GM12878 (cell line): ENCODE data around the gene ASAP2. TPM values are rescaled to one million over a fixed set of nuclear protein-coding genes. Genes with fewer than 3 reads are reported as not detected.

Experiments
- ATAC-seq: fragments of 200-7000 bp; cut with Tn5 transposase; 3 replicates; pipeline ENCODE4 v1.9.1; 2020; ENCODE audit warnings: mild to moderate bottlenecking, moderate library complexity
- BruUV-seq: library from RNA; stranded (reverse); fragments of 400-500 nt; replicated peaks from 2 replicates; lab custom pipeline; 2021; lab: Mats Ljungman, UMichigan
- CTCF ChIA-PET: fragments of 300-600 bp; sonication (Branson Sonifier 250); formaldehyde crosslinking; extraction: SDS; loops from one replicate; lab custom pipeline; 2021; ENCODE audit warnings: inconsistent platforms; lab: Yijun Ruan, JAX
- POLR2A ChIA-PET: fragments of 350-600 bp; formaldehyde crosslinking; extraction: SDS; loops from one replicate; lab custom pipeline; 2021; ENCODE audit warnings: inconsistent platforms; lab: Charles Lee
- RAD21 ChIA-PET: fragments of 300-600 bp; sonication (Branson Sonifier 250); formaldehyde crosslinking; loops from one replicate; lab custom pipeline; 2023; ENCODE audit warnings: antibody characterized with exemption; ENCODE audit not compliant: unreplicated experiment; lab: Charles Lee
- SMC1A ChIA-PET: fragments of 300-600 bp; sonication (Branson Sonifier 250); formaldehyde crosslinking; loops from one replicate; lab custom pipeline; 2023; ENCODE audit not compliant: unreplicated experiment, uncharacterized antibody; lab: Charles Lee
- DNase-seq: peaks from one replicate; pipeline ENCODE4 v3.0.0-alpha.2; 2011; ENCODE audit warnings: low read depth, low spot score
- FAIRE-seq: peaks from 3 replicates; lab custom pipeline; 2011; peaks lifted over from hg19 to GRCh38; lab: Jason Lieb, UNC
- H2AFZ ChIP-seq: 2 replicates; pipeline ENCODE4 v1.6.0; 2011; ENCODE audit warnings: low read depth, low read length, control low read depth; ENCODE audit not compliant: control insufficient read depth
- H3K27ac ChIP-seq: 2 replicates; pipeline ENCODE4 v1.5.1; 2011; ENCODE audit warnings: control low read depth; ENCODE audit not compliant: control insufficient read depth, insufficient read depth
- H3K27me3 ChIP-seq, 2 experiments: replicated peaks in 1 of 2; 2 replicates each; pipeline versions ENCODE4 v1.6.0 to v1.6.1; 2011; ENCODE audit warnings: low read length in 1 of 2; ENCODE audit not compliant: control insufficient read depth in 2 of 2, insufficient read depth in 2 of 2
- H3K36me3 ChIP-seq, 2 experiments: 2 replicates each; pipeline ENCODE4 v1.5.1; 2011; ENCODE audit warnings: low read length in 1 of 2; ENCODE audit not compliant: control insufficient read depth in 2 of 2, insufficient read depth in 2 of 2
- H3K4me1 ChIP-seq: 2 replicates; pipeline ENCODE4 v1.6.1; 2011; ENCODE audit warnings: mild to moderate bottlenecking, low read length, moderate library complexity, mixed read lengths; ENCODE audit not compliant: control insufficient read depth, insufficient read depth
- H3K4me2 ChIP-seq: 2 replicates; pipeline ENCODE4 v1.6.0; 2011; ENCODE audit warnings: control low read depth; ENCODE audit not compliant: control insufficient read depth, insufficient read depth
- H3K4me3 ChIP-seq: fragments of 200-600 bp; sonication (generic); 2 replicates; pipeline ENCODE4 v1.5.1; 2016
- H3K79me2 ChIP-seq: 2 replicates; pipeline ENCODE4 v1.6.0; 2011; ENCODE audit warnings: low read length; ENCODE audit not compliant: control insufficient read depth, insufficient read depth
- H3K9ac ChIP-seq: 2 replicates; pipeline ENCODE4 v1.8.0; 2011; ENCODE audit warnings: low read length, control low read depth, mixed read lengths; ENCODE audit not compliant: control insufficient read depth, insufficient read depth
- H3K9me3 ChIP-seq: replicated peaks from 3 replicates; pipeline ENCODE4 v1.5.1; 2011; ENCODE audit warnings: mild to moderate bottlenecking, low read length; ENCODE audit not compliant: control insufficient read depth, insufficient read depth
- H4K20me1 ChIP-seq: 2 replicates; pipeline ENCODE4 v1.6.0; 2011; ENCODE audit not compliant: control insufficient read depth, insufficient read depth
- BACH1 ChIP-seq: fragments of 450-650 bp; IDR thresholded peaks from 2 replicates; pipeline ENCODE4 v1.6.1; 2017; ENCODE audit warnings: mild to moderate bottlenecking, borderline replicate concordance
- BCL3 ChIP-seq: IDR thresholded peaks from 2 replicates; pipeline ENCODE4 v1.6.1; 2011; ENCODE audit warnings: borderline replicate concordance, low read depth, mild to moderate bottlenecking, moderate library complexity, low read length; ENCODE audit not compliant: insufficient read depth, poor library complexity, severe bottlenecking
- BRCA1 ChIP-seq: IDR thresholded peaks from 2 replicates; pipeline ENCODE4 v1.6.1; 2011; ENCODE audit warnings: low read depth, low read length, improper control_type of control experiment
- CEBPZ ChIP-seq: fragments of 150-350 bp; IDR thresholded peaks from 2 replicates; pipeline ENCODE4 v1.6.1; 2016; ENCODE audit warnings: low read depth, low read length
- MTA3 ChIP-seq: IDR thresholded peaks from 2 replicates; pipeline ENCODE4 v1.6.1; 2012; ENCODE audit warnings: low read length, inconsistent platforms, borderline replicate concordance
- NFXL1 ChIP-seq: fragments of 450-650 bp; IDR thresholded peaks from 2 replicates; pipeline ENCODE4 v1.6.1; 2017; ENCODE audit warnings: antibody characterized with exemption, mild to moderate bottlenecking, borderline replicate concordance
- POU2F2 ChIP-seq: IDR thresholded peaks from 3 replicates; pipeline ENCODE4 v1.6.1; 2011; ENCODE audit warnings: low read depth, mild to moderate bottlenecking, low read length, borderline replicate concordance
- RCOR1 ChIP-seq: conservative IDR thresholded peaks from 2 replicates; pipeline ENCODE4 v1.6.1; 2012; ENCODE audit warnings: low read depth, low read length, improper control_type of control experiment
- RFX5 ChIP-seq: IDR thresholded peaks from 2 replicates; pipeline ENCODE4 v1.6.1; 2011; ENCODE audit warnings: low read depth, low read length, improper control_type of control experiment
- RUNX3 ChIP-seq: IDR thresholded peaks from 2 replicates; pipeline ENCODE4 v1.6.1; 2012; ENCODE audit warnings: low read length, inconsistent platforms
- SIN3A ChIP-seq: IDR thresholded peaks from 2 replicates; pipeline ENCODE4 v1.6.1; 2012; ENCODE audit warnings: low read depth, low read length, improper control_type of control experiment
- SMARCA5 ChIP-seq: fragments of 450-650 bp; IDR thresholded peaks from 2 replicates; pipeline ENCODE4 v1.6.1; 2017; ENCODE audit warnings: mild to moderate bottlenecking
- SMC3 ChIP-seq: IDR thresholded peaks from 2 replicates; pipeline ENCODE4 v1.6.1; 2011; ENCODE audit warnings: low read length, improper control_type of control experiment, borderline replicate concordance
- TBL1XR1 ChIP-seq: IDR thresholded peaks from 2 replicates; pipeline ENCODE4 v1.6.1; 2012; ENCODE audit warnings: low read depth, low read length, improper control_type of control experiment
- TCF12 ChIP-seq: IDR thresholded peaks from 2 replicates; pipeline ENCODE4 v1.6.1; 2011; ENCODE audit warnings: low read depth, mild to moderate bottlenecking, low read length
- TCF3 ChIP-seq: IDR thresholded peaks from 2 replicates; pipeline ENCODE4 v1.6.1; 2012; ENCODE audit warnings: low read depth, mild to moderate bottlenecking, low read length, borderline replicate concordance; ENCODE audit not compliant: insufficient read depth
- ZNF217 ChIP-seq: fragments of 450-650 bp; IDR thresholded peaks from 2 replicates; pipeline ENCODE4 v1.6.1; 2017; ENCODE audit warnings: antibody characterized with exemption, mild to moderate bottlenecking
- WGBS: methylation state at CpG from one replicate; pipeline ENCODE4 v1.1.6; 2016; ENCODE audit warnings: low lambda C conversion rate; ENCODE audit not compliant: insufficient replicate concordance, insufficient coverage; ENCODE audit errors: missing lambda C conversion rate; 5-methylcytosine and 5-hydroxymethylcytosine counted together
- in situ Hi-C: fragments of 300-500 bp; cut with MboI; formaldehyde crosslinking; loops from 9 replicates; pipeline ENCODE4 v1.14.3; 2018; ENCODE audit warnings: mixed read lengths
- intact Hi-C: fragments of 100-400 bp; cut with micrococcal nuclease; formaldehyde crosslinking; loops from one replicate; pipeline ENCODE4 v1.14.2; 2022; ENCODE audit not compliant: unreplicated experiment
- polyA plus RNA-seq, 11 experiments: library from polyadenylated mRNA; depleted of rRNA in 4 of 11; unstranded in 6 of 11; stranded (reverse) in 5 of 11; fragments of >200 nt; fragmentation: Nextera tagmentation in 4 of 11; fragmentation: Illumina TruSeq in 1 of 11; extraction: Ambion mirVana in 4 of 11; extraction: Trizol in 1 of 11; gene quantifications; 1 replicate in 1 of 11; 2 replicates in 10 of 11; pipeline versions ENCODE4 v1.2.1 to v1.2.3, GENCODE V29; 2011 to 2016; ENCODE audit warnings: inconsistent platforms in 2 of 11, missing spikeins in 2 of 11, low read depth in 1 of 11
- total RNA-seq, 4 experiments: library from RNA; depleted of rRNA in 3 of 4; stranded (reverse); fragments of >200 nt in 3 of 4; fragmentation: Illumina TruSeq in 1 of 4; extraction: Trizol in 1 of 4; gene quantifications; 2 replicates each; pipeline versions ENCODE4 v1.2.1 to v1.2.3, GENCODE V29; 2013 to 2021

ASAP2 gene
- total and polyA plus RNA-seq, 10 of the 15 experiments (the other 5 are each of a cell fraction or from before 2014, with no cell fraction given) = 0.05 to 0.27 (median 0.07) TPM; not detected in 4

GRCh38 chr2:9217838-9218770 lies 11.5 kb downstream of the ASAP2 start:
- Histone ChIP-seq H3K4me1 (no peaks in the 10 kb centered on the region), H3K9me3 (no peaks in the 10 kb centered on the region), H2AFZ (no peak overlapping the region), H3K36me3 (no peaks in the 10 kb centered on the region), H3K79me2 (no peaks in the 10 kb centered on the region), H3K9ac (no peak overlapping the region), H3K4me3 (no peak overlapping the region), H4K20me1 (0 out of 2 replicates have a peak, but pooled peaks cover 3% of the 10 kb centered on the region), H3K4me2 (no peak overlapping the region), H3K27me3 (no peaks in the 10 kb centered on the region; a peak in 1 of 4 replicates), H3K27ac (no peak overlapping the region)
- WGBS = 36% methylated on average over 7 of the region's 7 CpGs
- FAIRE-seq (no peak), DNase-seq (no peak), ATAC-seq (no peak)
- BruUV-seq = no TSS peak
- in situ Hi-C loops (no loop called here), intact Hi-C loops (no loop called here)
- ChIA-PET SMC1A (interaction anchor here (0.9 kb wide), 1 partner anchor 9 kb away, joined by 3 read pairs; no protein-coding TSS in a partner anchor), RAD21 (no interaction called here), POLR2A (no interaction called here), CTCF (interaction anchor here (0.9 to 1.1 kb wide), 2 partner anchors 12 to 39 kb away, joined by 3 read pairs; no protein-coding TSS in a partner anchor)
- no peak for TF ChIP-seq BACH1
- no peak for TF ChIP-seq SMARCA5
- no peak for TF ChIP-seq RFX5
- TF ChIP-seq MTA3 = no peak
- TF ChIP-seq POU2F2 = no peak
- no peak for TF ChIP-seq SIN3A
- TF ChIP-seq BRCA1 = no peak
- TF ChIP-seq RCOR1 = no peak
- no peak for TF ChIP-seq TCF3
- TF ChIP-seq NFXL1 = no peak
- TF ChIP-seq TCF12 = no peak
- no peak for TF ChIP-seq BCL3
- TF ChIP-seq RUNX3 = no peak
- no peak for TF ChIP-seq SMC3
- no peak for TF ChIP-seq ZNF217
- no peak for TF ChIP-seq CEBPZ
- no peak for TF ChIP-seq TBL1XR1
